NCI-H510A treated with DMSO at 0.1 percent for 48 hours (cell line): ENCODE data around the gene GRIP1.

ENCODE experiments used
- DNase-seq: peaks from one replicate; lab custom pipeline; 2025; lab: John Stamatoyannopoulos, UW

The GRIP1 gene

DNA sequence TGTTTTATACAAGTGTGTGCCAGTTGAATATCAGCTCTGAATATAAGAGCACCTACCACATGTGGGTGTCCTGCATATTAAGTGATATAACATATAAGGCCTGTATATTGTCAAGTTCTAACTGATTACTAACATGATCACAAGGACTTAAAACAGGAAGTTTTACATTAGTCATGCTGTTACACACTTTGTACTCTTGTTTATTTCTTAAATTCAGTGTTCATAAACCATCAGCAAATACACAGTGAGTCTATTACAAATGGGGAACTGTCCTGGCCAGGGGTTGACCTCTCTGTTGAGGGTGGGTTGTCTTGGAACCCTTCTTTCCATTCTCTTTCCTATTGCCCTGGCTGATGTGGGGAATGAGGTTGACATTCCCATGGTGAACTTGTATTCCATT lies 357.4 kb downstream of the GRIP1 start:
- DNase-seq: no peak

- DNase-seq: no peak
These were observed 357.9 kb downstream of the GRIP1 start for GRCh38 chr12:66320996-66321395.

- DNase-seq: no peak
These were observed 359.5 kb downstream of the GRIP1 start for GRCh38 chr12:66319266-66319954.

GRCh38 chr12:66314278-66314677 lies 364.6 kb downstream of the GRIP1 start:
- DNase-seq: no peak

DNA sequence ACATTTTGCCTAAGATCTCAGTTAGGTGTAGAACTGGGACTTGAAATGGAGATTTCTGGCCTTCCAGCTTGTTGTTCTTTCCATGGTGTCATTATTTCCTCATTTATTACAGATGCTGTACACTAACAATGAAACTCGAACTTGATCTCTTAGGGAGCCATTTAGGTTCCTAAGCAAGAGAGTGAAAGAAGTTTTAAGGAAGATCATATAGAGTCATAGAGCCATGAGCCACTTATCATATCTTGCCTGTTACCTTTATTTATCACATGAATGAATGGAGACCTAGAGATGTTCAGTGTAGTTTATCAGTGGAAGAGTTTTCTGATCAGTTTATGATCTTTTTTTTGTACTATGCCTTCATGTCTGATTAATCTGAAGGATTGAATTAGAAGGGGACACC lies 366.7 kb downstream of the GRIP1 start:
- DNase-seq: no peak

DNA sequence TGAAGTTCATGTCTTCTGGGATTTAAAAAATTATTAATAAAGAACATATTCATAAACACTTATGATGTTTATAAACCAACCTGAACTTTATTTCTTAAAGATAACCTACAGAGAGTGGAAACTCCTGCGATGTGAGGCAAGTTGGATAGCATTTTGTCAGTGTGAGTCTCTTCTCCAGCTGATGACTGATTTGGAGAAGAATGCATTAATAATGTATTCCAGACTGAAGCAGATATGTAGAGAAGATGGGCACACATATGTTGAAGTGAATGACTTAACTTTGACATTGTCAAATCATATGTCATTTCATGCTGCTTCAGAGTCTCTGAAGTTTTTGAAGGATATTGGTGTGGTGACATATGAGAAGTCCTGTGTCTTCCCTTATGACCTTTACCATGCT lies 369.3 kb downstream of the GRIP1 start:
- no peak for DNase-seq

DNA sequence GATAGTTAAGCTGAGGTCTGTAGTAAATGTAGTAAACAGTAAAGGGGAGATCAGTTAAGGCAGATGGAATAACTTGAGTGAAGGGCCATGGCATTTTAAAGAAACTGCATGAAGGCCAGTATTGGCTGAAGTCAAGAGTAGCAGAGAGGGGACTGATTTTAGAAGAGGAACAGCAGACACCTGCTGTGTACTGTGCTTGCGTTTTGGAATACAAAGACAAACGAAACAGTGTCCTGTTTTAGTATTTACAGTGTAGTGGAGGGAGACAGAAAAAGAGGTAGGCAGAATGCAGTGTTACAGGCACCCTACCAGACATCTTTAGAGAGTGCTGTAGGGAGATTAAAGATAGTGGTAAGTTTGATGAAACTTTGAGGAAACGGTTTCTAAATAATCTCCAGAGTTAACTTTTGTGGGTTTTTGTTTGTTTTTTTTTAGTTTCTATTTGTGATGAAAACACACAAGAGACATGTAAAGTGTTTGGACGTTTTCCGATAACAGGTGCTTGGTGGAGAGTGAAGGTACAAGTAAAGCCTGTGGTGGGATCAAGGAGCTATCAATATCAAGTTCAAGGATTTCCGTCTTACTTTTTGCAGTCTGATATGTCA lies 374.5 kb downstream of the GRIP1 start:
- no peak for DNase-seq

DNA sequence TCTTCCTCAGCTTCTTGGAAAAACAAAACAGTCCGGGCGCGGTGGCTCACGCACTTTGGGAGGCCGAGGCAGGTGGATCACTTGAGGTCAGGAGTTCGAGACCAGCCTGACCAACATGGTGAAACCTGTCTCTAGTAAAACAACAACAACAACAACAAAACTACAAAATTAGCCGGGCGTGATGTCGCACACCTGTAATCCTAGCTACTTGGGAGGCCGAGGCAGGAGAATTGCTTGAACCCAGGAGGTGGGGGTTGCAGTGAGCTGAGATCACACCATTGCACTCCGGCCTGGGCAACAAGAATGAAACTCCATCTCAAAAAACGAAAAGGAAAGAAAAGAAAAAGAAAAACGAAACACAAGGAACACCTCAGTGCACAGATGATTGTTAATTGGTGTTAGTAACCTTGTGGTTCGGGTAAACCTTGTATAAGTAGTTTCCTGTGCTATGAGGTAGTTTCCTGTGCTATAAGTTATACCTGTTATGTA lies 375.5 kb downstream of the GRIP1 start:
- DNase-seq: peak; percentile 7

DNA sequence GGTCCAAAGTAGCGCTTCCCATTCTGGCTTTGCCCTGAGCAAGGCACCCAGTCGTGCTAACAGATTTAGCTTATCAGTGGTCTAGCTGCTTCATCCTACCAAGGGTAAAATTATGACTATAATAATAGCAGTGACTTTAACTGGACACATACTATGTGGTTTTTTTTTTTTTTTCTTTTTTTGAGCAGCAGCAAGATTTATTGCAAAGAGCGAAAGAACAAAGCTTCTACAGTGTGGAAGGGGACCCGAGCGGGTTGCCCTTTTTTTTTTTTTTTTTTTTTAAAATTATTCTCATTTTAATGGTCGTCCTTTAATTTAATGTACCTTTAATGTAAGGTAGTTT lies 376.1 kb downstream of the GRIP1 start:
- no peak for DNase-seq

- DNase-seq: peak; percentile 97
These were observed 376.7 kb downstream of the GRIP1 start, which contains the start of gene HELB for GRCh38 chr12:66301944-66302826. Gene HELB, plus strand, starts transcription at chr12:66302493. Its CDS starts 111 bp downstream, at chr12:66302604.

DNA sequence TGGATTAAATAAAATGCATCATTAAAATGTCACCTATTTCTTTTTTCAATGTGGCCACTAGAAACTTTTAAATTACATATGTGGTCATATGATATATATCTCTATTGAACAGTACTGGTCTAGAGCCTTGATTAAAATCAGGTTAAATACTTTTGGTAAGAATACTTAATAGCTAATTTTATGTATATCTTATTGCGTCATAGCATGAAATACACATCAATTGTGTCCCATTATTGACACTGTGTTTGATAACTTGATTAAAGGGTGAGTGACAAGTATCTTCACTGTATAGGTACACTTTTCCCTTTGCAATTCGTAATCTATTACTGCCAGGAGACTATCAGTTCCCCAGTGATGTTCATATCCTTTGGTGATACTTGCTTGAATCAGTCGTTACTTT lies 381.0 kb downstream of the GRIP1 start:
- DNase-seq: no peak
